GM12891 (cell line): ENCODE measurements around the gene NPEPPS.

Source experiments
- DNase-seq: peaks from one replicate; pipeline ENCODE4 v3.0.0; 2011; ENCODE audit warnings: low spot score; ENCODE audit not compliant: insufficient read length
- FAIRE-seq: peaks from 2 replicates; lab custom pipeline; 2011; peaks lifted over from hg19 to GRCh38; lab: Jason Lieb, UNC
- PAX5 ChIP-seq: IDR thresholded peaks from 2 replicates; pipeline ENCODE4 v1.6.1; 2011; ENCODE audit warnings: low read length, moderate library complexity, mild to moderate bottlenecking; ENCODE audit not compliant: insufficient read depth, severe bottlenecking
- POLR2A ChIP-seq: IDR thresholded peaks from 2 replicates; pipeline ENCODE4 v1.6.1; 2011; ENCODE audit warnings: low read depth, low read length, control low read depth
- POLR2AphosphoS5 ChIP-seq: IDR thresholded peaks from 2 replicates; pipeline ENCODE4 v1.6.1; 2011; ENCODE audit warnings: low read depth, low read length, control low read depth
- POU2F2 ChIP-seq: IDR thresholded peaks from 2 replicates; pipeline ENCODE4 v1.6.1; 2011; ENCODE audit warnings: low read depth, mild to moderate bottlenecking, control low read depth, low read length, moderate library complexity
- SPI1 ChIP-seq: IDR thresholded peaks from 2 replicates; pipeline ENCODE4 v1.6.1; 2011; ENCODE audit warnings: low read depth, low read length, control low read depth
- TAF1 ChIP-seq: IDR thresholded peaks from 2 replicates; pipeline ENCODE4 v1.6.1; 2011; ENCODE audit warnings: low read depth, low read length, control low read depth

The NPEPPS gene

GRCh38 chr17:47605011-47605410 is 74.1 kb downstream of the NPEPPS start:
- FAIRE-seq, result no peak
- no peak for DNase-seq
- TF ChIP-seq PAX5 (no peak), POLR2AphosphoS5 (no peak), POLR2A (no peak), SPI1 (no peak), POU2F2 (no peak), TAF1 (no peak)

DNA sequence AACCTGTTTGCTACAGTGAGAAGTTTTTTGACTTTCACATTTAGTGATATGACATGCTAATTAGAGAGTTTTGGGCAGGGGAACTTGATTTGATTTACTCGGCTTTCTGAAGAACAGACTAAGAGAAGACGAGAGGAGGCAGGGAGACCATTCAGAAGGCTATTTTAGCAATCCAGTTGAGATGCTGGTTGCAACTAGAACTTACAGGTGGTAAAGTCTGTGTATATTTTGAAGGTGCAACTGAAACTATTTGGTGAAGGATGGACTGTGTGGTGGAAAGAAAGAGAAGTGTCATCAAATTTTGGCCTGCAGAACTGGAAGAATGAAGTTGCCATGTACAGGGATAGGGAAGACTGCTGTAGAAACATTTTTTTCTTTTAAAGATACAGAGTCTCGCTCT is 76.6 kb downstream of the NPEPPS start:
- no peak for FAIRE-seq
- TF ChIP-seq POU2F2 (no peak), PAX5 (no peak)
- no peak for DNase-seq

DNA sequence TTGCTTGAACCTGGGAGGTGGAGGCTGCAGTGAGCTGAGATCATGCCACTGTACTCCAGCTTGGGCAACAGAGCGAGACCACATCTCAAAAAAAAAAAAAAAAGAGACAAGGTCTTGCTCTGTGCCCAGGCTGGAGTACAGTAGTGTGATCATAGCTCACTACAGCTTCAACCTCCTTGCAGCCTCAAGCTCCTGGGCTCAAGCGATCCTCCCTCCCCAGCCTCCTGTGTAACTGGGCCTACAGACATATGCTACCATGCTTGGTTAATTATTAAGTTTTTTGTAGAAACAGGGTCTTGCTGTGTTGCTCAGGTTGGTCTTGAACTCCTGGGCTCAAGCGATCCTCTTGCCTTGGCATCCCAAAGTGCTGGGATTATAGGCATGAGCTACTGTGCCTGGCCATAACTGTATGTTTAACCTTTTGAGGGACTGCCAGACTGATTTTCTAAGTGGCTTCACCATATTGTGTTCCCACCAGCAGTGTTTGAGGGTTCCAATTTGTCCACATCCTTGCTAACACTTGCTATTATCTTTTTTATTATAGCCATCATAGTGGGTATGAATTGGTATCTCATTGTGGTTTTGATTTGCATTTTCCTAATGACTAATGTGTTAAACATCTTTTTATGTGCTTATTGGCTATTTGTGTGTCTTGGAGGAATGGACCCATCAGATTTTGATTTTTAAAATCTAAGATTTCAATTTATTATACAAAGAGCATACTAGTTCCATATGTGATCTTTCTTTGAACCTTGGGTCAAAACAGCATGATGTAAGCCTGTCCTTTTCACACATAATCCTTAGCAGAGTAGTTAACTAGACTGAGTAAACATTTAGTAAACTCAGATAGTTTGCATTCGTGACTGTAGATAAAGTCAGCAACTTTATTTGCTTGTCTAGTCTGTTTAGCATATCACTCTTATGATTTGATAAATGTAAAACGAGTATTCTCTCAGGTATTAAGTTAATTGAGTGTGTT is 80.8 kb downstream of the NPEPPS start:
- DNase-seq (no peak), FAIRE-seq (peak; percentile 31)
- TF ChIP-seq PAX5 (no peak), SPI1 (no peak), POLR2A (no peak), POU2F2 (no peak), POLR2AphosphoS5 (no peak), TAF1 (no peak)

- DNase-seq (no peak), FAIRE-seq (peak; percentile 28)
- TF ChIP-seq POLR2AphosphoS5, result no peak
- no peak for TF ChIP-seq SPI1
- TF ChIP-seq TAF1, result no peak
- TF ChIP-seq PAX5, result no peak
- TF ChIP-seq POLR2A, result no peak
- no peak for TF ChIP-seq POU2F2
These were observed 85.0 kb downstream of the NPEPPS start for GRCh38 chr17:47615766-47616424.

DNA sequence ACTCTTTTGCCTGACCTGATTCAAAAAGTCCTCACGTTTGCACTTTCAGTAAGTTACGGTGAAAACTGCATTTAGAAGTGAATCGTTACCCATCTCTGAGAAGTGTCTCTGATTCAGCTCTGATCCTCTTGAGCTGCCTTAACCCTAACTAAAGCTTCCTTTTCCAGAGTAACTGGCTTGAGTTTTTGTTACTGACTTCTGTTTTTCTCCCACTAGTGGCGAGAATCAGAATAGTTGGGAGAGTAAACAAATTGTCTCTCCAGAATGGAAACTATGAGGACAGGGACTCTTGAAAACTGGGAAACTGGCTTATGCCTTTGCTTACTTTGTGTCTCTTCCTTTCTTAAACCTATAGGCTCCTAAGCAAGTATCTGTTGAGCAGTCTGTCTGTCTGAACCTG is 87.5 kb downstream of the NPEPPS start:
- no peak for FAIRE-seq
- DNase-seq, result no peak
- TF ChIP-seq POU2F2, result no peak
- no peak for TF ChIP-seq SPI1
- TF ChIP-seq PAX5, result no peak
- TF ChIP-seq POLR2A, result no peak
- no peak for TF ChIP-seq POLR2AphosphoS5
- no peak for TF ChIP-seq TAF1

GRCh38 chr17:47620503-47621245 is 89.8 kb downstream of the NPEPPS start:
- DNase-seq (no peak), FAIRE-seq (no peak)
- TF ChIP-seq POLR2A, result no peak
- no peak for TF ChIP-seq TAF1
- TF ChIP-seq POLR2AphosphoS5, result no peak

GRCh38 chr17:47621293-47622179 is 90.6 kb downstream of the NPEPPS start:
- DNase-seq (no peak), FAIRE-seq (no peak)
- TF ChIP-seq POLR2A, result no peak
- TF ChIP-seq POLR2AphosphoS5, result no peak
- TF ChIP-seq PAX5, result no peak
- TF ChIP-seq SPI1, result no peak
- no peak for TF ChIP-seq TAF1
- TF ChIP-seq POU2F2, result no peak

DNA sequence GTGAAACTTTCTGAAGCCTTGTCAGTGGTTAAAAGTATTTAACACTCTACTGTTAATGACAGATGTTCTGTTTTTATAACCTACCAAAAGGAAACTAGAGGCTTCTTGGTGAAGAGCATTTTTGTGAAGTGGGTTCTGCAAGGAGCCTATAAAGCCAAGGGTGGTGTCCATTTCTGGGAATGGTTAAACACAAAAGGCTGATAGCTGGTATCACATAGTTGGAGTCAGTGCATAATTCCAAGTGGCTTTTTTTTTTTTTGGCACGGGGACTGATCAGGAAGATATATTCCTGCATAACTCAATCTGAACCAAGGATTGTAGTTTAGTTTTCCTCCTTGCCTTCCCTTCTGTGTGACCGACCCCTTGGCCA is 91.3 kb downstream of the NPEPPS start:
- DNase-seq, result no peak
- TF ChIP-seq POLR2AphosphoS5, result no peak
- TF ChIP-seq SPI1, result no peak
- TF ChIP-seq TAF1, result no peak
- TF ChIP-seq POLR2A, result no peak
- no peak for TF ChIP-seq PAX5
- no peak for TF ChIP-seq POU2F2
- no peak for FAIRE-seq

GRCh38 chr17:47624727-47625068 is 93.8 kb downstream of the NPEPPS start:
- TF ChIP-seq POLR2AphosphoS5 (no peak), POLR2A (no peak), POU2F2 (no peak), SPI1 (no peak), PAX5 (no peak), TAF1 (no peak)
- FAIRE-seq (no peak), DNase-seq (no peak)
